ENCODE data around the gene CTNNBIP1. TPM values are rescaled to one million over a fixed set of nuclear protein-coding genes. Genes with fewer than 3 reads are reported as not detected.

Gene CTNNBIP1
- total and polyA plus RNA-seq, 8 donors, result 9.4 to 27.3 (median 19.1) TPM

DNA sequence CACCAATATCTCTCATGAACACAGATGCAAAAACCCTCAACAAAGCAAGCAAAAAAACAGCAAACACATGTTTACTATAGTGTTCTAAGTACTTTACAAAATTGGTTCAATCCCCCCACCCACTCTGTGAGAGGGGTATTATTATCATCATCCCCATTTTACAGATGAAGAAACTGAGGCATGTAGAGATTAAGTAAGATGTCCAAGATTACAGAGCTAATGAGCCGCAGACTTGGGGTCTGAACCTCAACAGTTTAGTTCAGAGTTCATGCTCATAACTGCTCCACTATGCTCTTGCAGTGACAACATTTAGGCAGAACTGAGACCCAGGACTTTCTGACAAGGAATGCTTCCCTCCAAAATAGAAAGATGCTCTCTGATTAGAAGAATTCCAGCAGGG, 108.2 kb downstream of the CTNNBIP1 start:
- TF ChIP-seq, protein P1, sequence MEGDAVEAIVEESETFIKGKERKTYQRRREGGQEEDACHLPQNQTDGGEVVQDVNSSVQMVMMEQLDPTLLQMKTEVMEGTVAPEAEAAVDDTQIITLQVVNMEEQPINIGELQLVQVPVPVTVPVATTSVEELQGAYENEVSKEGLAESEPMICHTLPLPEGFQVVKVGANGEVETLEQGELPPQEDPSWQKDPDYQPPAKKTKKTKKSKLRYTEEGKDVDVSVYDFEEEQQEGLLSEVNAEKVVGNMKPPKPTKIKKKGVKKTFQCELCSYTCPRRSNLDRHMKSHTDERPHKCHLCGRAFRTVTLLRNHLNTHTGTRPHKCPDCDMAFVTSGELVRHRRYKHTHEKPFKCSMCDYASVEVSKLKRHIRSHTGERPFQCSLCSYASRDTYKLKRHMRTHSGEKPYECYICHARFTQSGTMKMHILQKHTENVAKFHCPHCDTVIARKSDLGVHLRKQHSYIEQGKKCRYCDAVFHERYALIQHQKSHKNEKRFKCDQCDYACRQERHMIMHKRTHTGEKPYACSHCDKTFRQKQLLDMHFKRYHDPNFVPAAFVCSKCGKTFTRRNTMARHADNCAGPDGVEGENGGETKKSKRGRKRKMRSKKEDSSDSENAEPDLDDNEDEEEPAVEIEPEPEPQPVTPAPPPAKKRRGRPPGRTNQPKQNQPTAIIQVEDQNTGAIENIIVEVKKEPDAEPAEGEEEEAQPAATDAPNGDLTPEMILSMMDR (IDR thresholded peaks at IDR 0.05), result no peak
- H3K27me3 ChIP-seq, result no peaks in the 10 kb centered on the region
- ATAC-seq (no peak), FAIRE-seq (no peak), DNase-seq (no peak)
- H3K4me3 ChIP-seq, result no peak overlapping the region
- intact Hi-C loops (cut with DNase I), result no loop called here
- no peak overlapping the region for H3K27ac ChIP-seq
- 98 to 100% methylated on average over 1 of the region's 1 CpG for WGBS, 2 donors
- H3K9me3 ChIP-seq, result no peaks in the 10 kb centered on the region
- H3K36me3 ChIP-seq, result no peaks in the 10 kb centered on the region
- peaks cover 25 to 44% (median 28%) of the 10 kb centered on the region in 3 donors for H3K4me1 ChIP-seq

Other genes with a start within 250 kb of the CTNNBIP1 start
- gene CLSTN1, start 86.3 kb downstream of the CTNNBIP1 start, total RNA-seq, result 10 to 100 TPM; 56.9 to 73.5 (median 66.0) TPM
- 10 to 100 TPM; 44.2 to 54.2 TPM for gene CLSTN1, start 86.3 kb downstream of the CTNNBIP1 start, polyA plus RNA-seq
- 10 to 100 TPM in 5 of 6 donors, 1 to 10 TPM in 1; 8.4 to 19.6 (median 12.3) TPM for gene LZIC, start 33.1 kb upstream of the CTNNBIP1 start, total RNA-seq
- 10 to 100 TPM in 1 of 2 donors, 1 to 10 TPM in 1; 5.5 to 11.1 TPM for gene LZIC, start 33.1 kb upstream of the CTNNBIP1 start, polyA plus RNA-seq
- gene NMNAT1, start 33.2 kb upstream of the CTNNBIP1 start, total RNA-seq, result 1 to 10 TPM; 3.0 to 9.3 (median 4.6) TPM
- gene NMNAT1, start 33.2 kb upstream of the CTNNBIP1 start, polyA plus RNA-seq, result 1 to 10 TPM; 3.8 TPM
- gene RBP7, start 87.0 kb upstream of the CTNNBIP1 start, total RNA-seq, result 1 to 10 TPM in 4 of 6 donors, under 1 TPM in 2; 0.76 to 3.5 (median 2.3) TPM
- 10 to 100 TPM in 1 of 2 donors, 1 to 10 TPM in 1; 7.7 to 17.4 TPM for gene RBP7, start 87.0 kb upstream of the CTNNBIP1 start, polyA plus RNA-seq
- 10 to 100 TPM; 27.5 to 45.3 (median 35.2) TPM for gene UBE4B, start 122.7 kb upstream of the CTNNBIP1 start, total RNA-seq
- 10 to 100 TPM; 13.0 to 16.7 TPM for gene UBE4B, start 122.7 kb upstream of the CTNNBIP1 start, polyA plus RNA-seq